NCI-H69 (cell line): ENCODE data around the gene OBSCN.
"Not testable (repeated sequence)": the region's sequence is repeated elsewhere in the genome, so short reads cannot be mapped to it uniquely, and the experiment has no call there.

Source experiments
- DNase-seq: peaks from one replicate; lab custom pipeline; 2025; lab: John Stamatoyannopoulos, UW

Gene OBSCN

GRCh38 chr1:228213917-228214808 lies 6.3 kb downstream of the OBSCN start:
- no peak for DNase-seq

GRCh38 chr1:228214921-228215662 lies 7.2 kb downstream of the OBSCN start:
- no peak for DNase-seq

- no peak for DNase-seq
Observed at GRCh38 chr1:228215663-228216116, 7.8 kb downstream of the OBSCN start.

GRCh38 chr1:228216371-228217320 lies 8.8 kb downstream of the OBSCN start:
- DNase-seq, result no peak

GRCh38 chr1:228217551-228218344 lies 9.9 kb downstream of the OBSCN start:
- DNase-seq, result no peak

DNA sequence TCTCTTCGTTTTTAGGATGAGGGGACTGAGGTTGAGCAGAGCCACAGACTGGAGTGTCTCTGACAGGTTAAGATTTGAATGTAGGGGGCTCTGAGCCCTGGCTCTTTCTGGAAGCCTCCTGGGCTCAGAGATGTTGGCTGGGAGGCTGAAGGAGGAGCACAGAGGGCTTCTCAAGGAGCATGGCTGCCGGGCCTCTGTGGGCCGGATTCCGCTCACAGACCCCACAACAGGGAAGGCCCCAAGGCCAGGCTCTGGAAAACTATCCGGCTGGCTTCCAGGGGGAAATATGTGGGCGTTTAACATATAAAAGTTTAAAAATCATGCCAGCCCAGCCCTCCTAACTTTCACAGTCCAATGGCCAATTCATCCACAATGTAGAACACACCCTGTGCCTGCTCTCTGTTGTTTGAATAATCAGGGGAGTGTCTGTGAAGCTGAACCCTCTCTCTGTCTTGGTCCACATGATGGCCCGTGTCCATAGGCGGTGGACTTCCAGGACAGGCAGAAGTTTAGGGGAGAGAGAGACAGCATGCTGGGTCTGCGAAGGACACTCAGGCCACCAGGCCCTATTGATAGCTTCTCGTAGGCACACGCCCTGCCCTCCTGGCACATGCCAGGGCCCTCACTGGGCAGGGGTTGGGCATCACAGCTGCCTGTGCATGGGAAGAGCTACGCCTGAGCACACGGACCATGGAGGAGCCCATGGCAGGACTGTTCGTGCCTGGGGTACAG lies 10.8 kb downstream of the OBSCN start:
- DNase-seq, result no peak

- no peak for DNase-seq
Observed at GRCh38 chr1:228219245-228219961, 11.6 kb downstream of the OBSCN start.

DNA sequence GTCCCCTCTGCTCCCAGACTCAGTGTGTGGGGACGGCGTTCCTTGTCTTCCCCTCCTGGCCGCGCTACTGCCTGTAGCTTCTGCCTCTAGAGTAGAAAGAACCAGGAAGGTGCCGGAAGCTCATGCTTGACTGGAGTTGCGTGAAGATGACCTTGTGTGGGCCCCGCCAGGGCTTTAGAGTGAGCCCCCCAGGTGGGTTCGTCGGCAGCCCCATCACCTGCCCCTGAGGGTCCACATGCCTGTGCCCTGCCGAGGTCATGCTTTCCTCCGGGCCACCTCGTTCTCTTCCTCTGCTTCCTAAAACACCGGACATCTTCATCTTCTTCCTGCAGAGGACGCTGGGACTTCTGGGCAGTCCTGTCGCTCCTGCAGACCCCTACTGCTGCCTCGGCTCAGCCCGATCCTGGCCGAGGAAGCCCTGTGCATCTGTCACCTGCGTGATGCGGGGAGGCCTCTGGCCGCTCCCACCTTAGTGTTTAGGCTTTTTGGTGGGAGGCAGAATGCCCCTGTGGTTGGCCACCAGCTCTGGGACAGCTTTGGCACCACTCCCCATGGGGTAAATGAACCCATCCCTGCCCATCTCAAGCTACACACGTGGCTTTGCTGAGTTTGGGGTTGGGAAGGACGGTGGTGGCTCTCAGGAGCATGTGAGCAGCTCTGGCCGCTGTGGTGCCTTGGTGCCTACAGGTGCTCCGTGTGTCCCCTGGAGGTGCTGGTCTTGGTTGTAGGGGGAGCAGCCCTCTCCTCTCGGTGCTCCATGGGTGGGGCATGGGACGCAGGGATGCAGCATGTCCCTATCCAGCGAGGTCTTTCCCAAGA lies 12.3 kb downstream of the OBSCN start:
- no peak for DNase-seq

GRCh38 chr1:228221097-228221496 lies 13.3 kb downstream of the OBSCN start:
- not testable (repeated sequence) for DNase-seq

- DNase-seq, result no peak
Observed at GRCh38 chr1:228222548-228222947, 14.7 kb downstream of the OBSCN start.

DNA sequence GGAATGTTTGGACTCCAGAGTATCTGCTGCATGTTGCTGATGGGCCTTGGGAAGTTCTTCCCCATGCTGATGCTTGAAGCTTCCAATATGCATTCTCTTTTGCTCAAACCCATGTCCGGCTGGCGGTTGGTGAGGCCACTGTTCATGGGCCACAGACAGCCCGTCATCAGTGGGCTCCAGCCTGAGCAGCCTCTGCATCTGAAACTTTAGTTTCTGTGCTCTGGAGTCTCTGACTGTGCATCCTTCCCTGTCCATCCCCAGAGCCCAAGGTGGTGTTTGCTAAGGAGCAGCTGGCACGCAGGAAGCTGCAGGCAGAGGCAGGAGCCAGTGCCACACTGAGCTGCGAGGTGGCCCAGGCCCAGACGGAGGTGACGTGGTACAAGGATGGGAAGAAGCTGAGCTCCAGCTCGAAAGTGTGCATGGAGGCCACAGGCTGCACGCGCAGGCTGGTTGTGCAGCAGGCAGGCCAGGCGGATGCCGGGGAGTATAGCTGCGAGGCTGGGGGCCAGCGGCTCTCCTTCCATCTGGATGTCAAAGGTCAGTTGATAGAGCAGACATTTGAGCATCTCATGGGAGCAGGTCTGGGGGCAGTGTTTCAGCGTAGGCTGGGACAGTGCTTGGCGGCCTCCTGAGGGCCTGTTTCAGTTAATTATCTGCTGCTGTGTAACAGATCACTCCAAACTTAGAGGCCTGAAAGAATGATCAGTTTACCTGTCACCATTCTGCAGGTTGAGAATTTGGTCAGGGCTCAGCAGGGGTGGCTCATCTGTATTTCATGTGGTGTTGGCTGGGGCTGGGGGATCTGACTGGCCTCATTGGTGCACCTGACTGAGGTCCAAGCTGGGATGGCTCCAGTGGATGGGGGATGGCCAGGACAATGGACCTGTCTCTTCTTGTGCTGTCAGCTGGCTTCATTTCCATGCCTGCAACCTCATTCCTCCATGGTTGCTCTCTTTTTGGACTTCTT lies 16.6 kb downstream of the OBSCN start:
- DNase-seq, result no peak

DNA sequence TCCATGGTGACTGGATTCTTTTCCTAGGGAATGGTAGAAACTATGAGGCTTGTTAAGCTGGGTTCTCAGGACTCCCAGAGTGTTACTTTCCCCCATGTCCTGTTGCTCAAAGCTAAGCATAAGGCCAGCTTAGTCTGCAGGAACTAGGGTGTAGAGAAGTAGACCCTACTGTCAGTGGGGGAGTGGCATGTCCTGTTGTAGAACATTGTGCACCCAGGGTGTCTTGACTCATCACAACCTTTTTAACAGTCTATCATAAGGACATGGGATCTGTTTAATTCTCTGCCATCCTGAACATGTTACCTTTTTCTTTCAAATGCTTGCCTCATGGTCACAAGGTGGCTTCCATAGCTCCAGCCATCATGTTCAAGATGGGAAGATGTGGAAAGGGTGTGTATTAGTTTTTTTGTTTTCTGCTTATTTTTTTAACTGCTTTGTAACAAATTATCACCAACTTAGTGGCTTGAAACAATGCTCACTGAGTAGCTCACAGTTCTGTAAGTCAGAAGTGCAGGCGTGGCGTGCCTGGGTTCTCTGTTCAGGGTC lies 17.4 kb downstream of the OBSCN start:
- DNase-seq, result no peak

DNA sequence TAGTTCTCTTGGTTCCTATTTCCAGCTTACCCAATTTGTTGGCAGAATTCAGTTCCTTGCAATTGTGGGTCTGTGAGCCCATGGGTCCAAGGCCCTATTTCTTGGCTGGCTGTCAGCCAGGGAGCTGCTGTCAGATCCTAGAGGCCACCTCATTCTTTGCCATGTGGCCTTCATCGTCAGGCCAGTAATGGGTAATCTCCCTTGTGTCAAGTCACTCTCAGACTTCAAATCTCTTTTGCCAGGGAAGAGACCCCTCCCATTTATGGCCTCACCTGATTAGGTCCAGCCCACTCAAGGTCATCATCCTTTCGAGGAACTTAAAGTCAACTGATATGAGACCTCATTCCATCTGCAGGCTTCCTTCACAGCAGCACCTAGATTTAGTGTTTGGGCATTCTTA lies 17.9 kb downstream of the OBSCN start:
- no peak for DNase-seq

DNA sequence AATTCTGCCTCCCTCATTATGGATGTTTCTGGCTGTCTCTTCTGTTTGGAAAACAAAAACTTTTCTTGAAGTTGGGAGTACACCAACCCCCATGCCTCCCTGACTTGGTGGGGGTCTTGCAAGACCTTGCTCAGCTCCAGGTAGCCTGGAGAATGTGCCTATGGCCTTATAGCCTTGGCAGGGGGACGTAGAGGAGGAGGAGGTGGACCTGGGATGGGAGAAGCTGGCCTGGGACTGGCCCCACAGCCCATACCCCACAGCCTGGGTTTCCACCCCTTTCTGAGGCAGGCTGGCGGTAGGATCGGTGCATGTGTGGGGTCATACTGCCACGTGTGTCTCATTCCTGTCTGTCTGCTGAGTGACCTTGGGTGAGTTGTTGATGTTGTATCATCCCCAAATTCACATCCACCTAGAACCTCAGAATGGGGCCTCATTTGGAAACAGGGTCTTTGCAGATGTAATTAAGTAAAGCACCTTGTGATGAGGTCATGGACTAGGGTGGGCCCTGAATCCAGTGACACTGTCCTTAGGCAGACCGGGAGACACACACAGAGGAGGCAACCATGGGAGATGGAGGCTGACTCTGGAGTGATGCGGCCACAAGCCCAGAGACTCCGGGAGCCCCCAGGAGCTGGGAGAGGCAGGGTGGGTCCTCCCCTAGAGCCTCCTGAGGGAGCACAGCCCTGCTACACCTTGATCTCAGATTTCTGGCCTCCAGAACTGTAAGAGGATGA lies 18.5 kb downstream of the OBSCN start:
- DNase-seq, result no peak

GRCh38 chr1:228226956-228227791 lies 19.3 kb downstream of the OBSCN start:
- DNase-seq, result peak; percentile 12

DNA sequence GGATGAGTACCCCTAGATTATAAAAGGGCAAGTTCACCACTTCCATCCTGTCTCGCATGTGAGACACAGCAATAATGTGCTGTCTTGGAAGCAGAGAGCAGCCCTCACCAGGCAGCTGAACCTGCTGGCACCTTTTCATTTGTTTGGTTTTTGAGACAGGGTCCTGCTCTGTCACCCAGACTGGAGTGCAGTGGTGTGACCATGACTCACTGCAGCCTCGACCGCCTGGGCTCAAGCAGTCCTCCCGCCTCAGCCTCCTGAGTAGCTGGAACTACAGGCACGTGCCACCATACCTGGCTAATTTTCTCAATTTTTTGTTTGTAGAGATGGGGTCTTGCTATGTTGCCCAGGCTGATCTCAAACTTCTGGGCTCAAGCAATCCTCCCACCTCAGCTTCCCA lies 20.3 kb downstream of the OBSCN start:
- not testable (repeated sequence) for DNase-seq
